Activated CD4-positive, alpha-beta T cell treated with anti-CD3 and anti-CD28 coated beads for 1 hour (primary cell): ENCODE results near the gene RALGDS.
"Not testable (repeated sequence)": the region's sequence is repeated elsewhere in the genome, so short reads cannot be mapped to it uniquely, and the experiment has no call there.

Experiments
- DNase-seq: peaks from one replicate; pipeline ENCODE4 v3.0.0-alpha.2; 2020

The RALGDS gene

GRCh38 chr9:133063500-133064231, 57.4 kb downstream of the RALGDS start:
- DNase-seq: no peak

GRCh38 chr9:133063159-133063499, 57.9 kb downstream of the RALGDS start:
- no peak for DNase-seq

- not testable (repeated sequence) for DNase-seq
These were observed 58.5 kb downstream of the RALGDS start for GRCh38 chr9:133062569-133062968.

- not testable (repeated sequence) for DNase-seq
These were observed 59.3 kb downstream of the RALGDS start, which contains the start of gene CEL for GRCh38 chr9:133061764-133062145. TSS of gene CEL (plus strand) at chr9:133061981. CDS start at chr9:133062003, 22 bp downstream.

- DNase-seq: not testable (repeated sequence)
These were observed 59.8 kb downstream of the RALGDS start for GRCh38 chr9:133061019-133061763.

GRCh38 chr9:133060417-133060841, 60.6 kb downstream of the RALGDS start:
- DNase-seq: no peak

GRCh38 chr9:133059623-133060022, 61.4 kb downstream of the RALGDS start:
- no peak for DNase-seq

GRCh38 chr9:133058550-133059320, 62.3 kb downstream of the RALGDS start:
- DNase-seq: no peak

GRCh38 chr9:133058071-133058470, 63.0 kb downstream of the RALGDS start:
- DNase-seq: no peak

- DNase-seq: no peak
These were observed 63.5 kb downstream of the RALGDS start for GRCh38 chr9:133057553-133057952.

- DNase-seq: no peak
These were observed 64.0 kb downstream of the RALGDS start for GRCh38 chr9:133057006-133057405.

- no peak for DNase-seq
These were observed 64.5 kb downstream of the RALGDS start for GRCh38 chr9:133056533-133056932.

- no peak for DNase-seq
These were observed 65.1 kb downstream of the RALGDS start for GRCh38 chr9:133055788-133056420.

- no peak for DNase-seq
These were observed 66.1 kb downstream of the RALGDS start for GRCh38 chr9:133054966-133055365.

- DNase-seq: no peak
These were observed 66.7 kb downstream of the RALGDS start for GRCh38 chr9:133054194-133054890.

- no peak for DNase-seq
These were observed 69.0 kb downstream of the RALGDS start for GRCh38 chr9:133051966-133052539.

- DNase-seq: no peak
These were observed 69.6 kb downstream of the RALGDS start for GRCh38 chr9:133051281-133051900.

GRCh38 chr9:133050781-133051180, 70.3 kb downstream of the RALGDS start:
- DNase-seq: no peak

GRCh38 chr9:133050142-133050541, 70.9 kb downstream of the RALGDS start:
- DNase-seq: no peak

GRCh38 chr9:133049043-133049442, 72.0 kb downstream of the RALGDS start:
- no peak for DNase-seq

- DNase-seq: no peak
These were observed 72.4 kb downstream of the RALGDS start for GRCh38 chr9:133048595-133048994.
